H4 (cell line): ENCODE data around the gene CENPVL1. TPM values are rescaled to one million over a fixed set of nuclear protein-coding genes. Genes with fewer than 3 reads are reported as not detected.
A peak's percentile ranks its signal among the peaks of the same experiment; 100 is the strongest.
"Not testable (repeated sequence)": the region's sequence is repeated elsewhere in the genome, so short reads cannot be mapped to it uniquely, and the experiment has no call there.

ENCODE experiments used
- DNase-seq: peaks from one replicate; pipeline ENCODE4 v3.0.0-alpha.2; 2015; ENCODE audit warnings: low spot score
- total RNA-seq: library from RNA; depleted of rRNA; stranded (reverse); fragments of >200 nt; shearing (Covaris generic); gene quantifications from 2 replicates; pipeline ENCODE4 v1.2.3, GENCODE V29; 2014; rRNA removed

The CENPVL1 gene
- not detected in 2 replicates for total RNA-seq

- DNase-seq = not testable (repeated sequence)
Measured at GRCh38 chrX:51710277-51711164, at the start of gene CENPVL1. CENPVL1 (plus strand) TSS chrX:51710512; CDS start chrX:51710512, 0 bp downstream.

- no peak for DNase-seq
Measured at GRCh38 chrX:51665981-51666380, 44.3 kb upstream of the CENPVL1 start.

GRCh38 chrX:51679689-51680433, 30.5 kb upstream of the CENPVL1 start:
- DNase-seq = not testable (repeated sequence)

- not testable (repeated sequence) for DNase-seq
Measured at GRCh38 chrX:51681808-51682719, 28.2 kb upstream of the CENPVL1 start.

- not testable (repeated sequence) for DNase-seq
Measured at GRCh38 chrX:51682720-51683062, 27.6 kb upstream of the CENPVL1 start, which contains the start of gene CENPVL2. CENPVL2 (minus strand) TSS chrX:51682831; CDS start chrX:51682831, 0 bp downstream.

GRCh38 chrX:51694254-51694653, 16.1 kb upstream of the CENPVL1 start:
- DNase-seq = no peak

- no peak for DNase-seq
Measured at GRCh38 chrX:51697397-51697796, 12.9 kb upstream of the CENPVL1 start.

GRCh38 chrX:51712943-51713647, 2.8 kb downstream of the CENPVL1 start:
- not testable (repeated sequence) for DNase-seq

GRCh38 chrX:51728202-51728601, 17.9 kb downstream of the CENPVL1 start:
- no peak for DNase-seq

- no peak for DNase-seq
Measured at GRCh38 chrX:51737091-51737490, 26.8 kb downstream of the CENPVL1 start.

- DNase-seq = no peak
Measured at GRCh38 chrX:51742586-51742985, 32.3 kb downstream of the CENPVL1 start.

GRCh38 chrX:51743179-51743957, 33.1 kb downstream of the CENPVL1 start, which contains the start of gene GSPT2:
GSPT2 (plus strand) TSS chrX:51743442; CDS start chrX:51743627, 185 bp downstream.
- DNase-seq = peak; percentile 76

- DNase-seq = no peak
Measured at GRCh38 chrX:51747671-51748070, 37.4 kb downstream of the CENPVL1 start.

- no peak for DNase-seq
Measured at GRCh38 chrX:51759055-51759839, 48.9 kb downstream of the CENPVL1 start.

GRCh38 chrX:51760657-51761056, 50.3 kb downstream of the CENPVL1 start:
- DNase-seq = no peak
